Left ventricle myocardium inferior (tissue), 1 donor: ENCODE results near the gene CDHR2. TPM values are rescaled to one million over a fixed set of nuclear protein-coding genes. Genes with fewer than 3 reads are reported as not detected.
A peak's percentile ranks its signal among the peaks of the same experiment; 100 is the strongest.
"Not testable (repeated sequence)": the region's sequence is repeated elsewhere in the genome, so short reads cannot be mapped to it uniquely, and the experiment has no call there.

Source experiments
- DNase-seq: peaks from one replicate; pipeline ENCODE4 v3.0.0-alpha.2; 2020
- H3K27ac ChIP-seq: fragments of 200-600 bp; replicated peaks from 2 replicates; pipeline ENCODE4 v1.8.0; 2021
- H3K27me3 ChIP-seq: fragments of 200-600 bp; 2 replicates; pipeline ENCODE4 v1.8.0; 2021; ENCODE audit warnings: low read depth
- H3K36me3 ChIP-seq: fragments of 200-600 bp; 2 replicates; pipeline ENCODE4 v1.8.0; 2021
- H3K4me1 ChIP-seq: fragments of 200-600 bp; 2 replicates; pipeline ENCODE4 v1.8.0; 2021
- H3K4me3 ChIP-seq: fragments of 200-600 bp; 2 replicates; pipeline ENCODE4 v1.8.0; 2021; ENCODE audit warnings: mild to moderate bottlenecking, moderate library complexity
- H3K9me3 ChIP-seq: fragments of 200-600 bp; replicated peaks from 2 replicates; pipeline ENCODE4 v1.8.0; 2021
- intact Hi-C: fragments of 100-400 bp; cut with micrococcal nuclease; formaldehyde crosslinking; loops from one replicate; pipeline ENCODE4 v1.11.0; 2022
- total RNA-seq: library from RNA; stranded (reverse); fragmentation: NEBNext Ultra II Directional; extraction: Animal tissue kit (Norgen Biotek cat#: 25700); gene quantifications from one replicate; pipeline ENCODE4 v1.2.1, GENCODE V29; 2021
- TF ChIP-seq, protein P1 (sequence below): fragments of 200-600 bp; IDR thresholded peaks from 2 replicates; pipeline ENCODE4 v1.8.0; 2021; ENCODE audit warnings: antibody characterized with exemption, mild to moderate bottlenecking, borderline replicate concordance
- donor health status: DM: no; HTN: yes; CAD: no; lungs with severe emphysema.

CDHR2 gene
- total RNA-seq, 1 donor from 2014 or later: 0.33 TPM

DNA sequence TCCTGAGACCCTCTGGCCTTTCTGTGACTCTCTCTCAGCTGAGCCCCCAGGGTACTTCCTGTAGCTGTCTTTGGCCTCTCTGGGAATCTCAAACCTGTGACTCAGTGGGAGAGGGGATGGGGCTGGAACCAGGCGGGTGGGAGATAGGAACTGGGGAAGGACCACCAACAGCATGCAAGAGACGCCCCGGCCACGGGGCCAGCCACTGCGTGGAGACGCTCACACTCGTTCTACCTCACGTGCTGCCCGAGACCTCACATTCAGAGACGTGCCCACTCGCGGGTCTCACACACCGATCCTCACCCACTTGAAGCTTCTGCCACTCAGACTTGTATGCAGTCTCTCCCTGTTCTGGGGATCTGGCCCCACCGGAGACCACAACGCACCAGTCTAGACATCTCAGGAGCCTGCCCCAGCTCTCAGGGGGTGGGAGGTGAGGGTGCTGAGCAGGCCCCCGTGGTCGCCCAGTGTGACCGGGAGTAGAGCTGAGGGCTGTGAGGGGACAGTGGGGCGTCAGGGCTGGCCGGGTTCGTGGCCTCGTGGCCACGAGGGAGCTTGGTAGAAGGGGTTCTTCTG lies 47.0 kb downstream of the CDHR2 start:
- Histone ChIP-seq H3K4me3 (peak overlapping the region; percentile 57), H3K27ac (no peak overlapping the region), H3K4me1 (peaks cover 9% of the 10 kb centered on the region), H3K36me3 (no peaks in the 10 kb centered on the region), H3K27me3 (peaks cover 59% of the 10 kb centered on the region), H3K9me3 (no peaks in the 10 kb centered on the region)
- intact Hi-C loops: no loop called here
- TF ChIP-seq, protein P1, sequence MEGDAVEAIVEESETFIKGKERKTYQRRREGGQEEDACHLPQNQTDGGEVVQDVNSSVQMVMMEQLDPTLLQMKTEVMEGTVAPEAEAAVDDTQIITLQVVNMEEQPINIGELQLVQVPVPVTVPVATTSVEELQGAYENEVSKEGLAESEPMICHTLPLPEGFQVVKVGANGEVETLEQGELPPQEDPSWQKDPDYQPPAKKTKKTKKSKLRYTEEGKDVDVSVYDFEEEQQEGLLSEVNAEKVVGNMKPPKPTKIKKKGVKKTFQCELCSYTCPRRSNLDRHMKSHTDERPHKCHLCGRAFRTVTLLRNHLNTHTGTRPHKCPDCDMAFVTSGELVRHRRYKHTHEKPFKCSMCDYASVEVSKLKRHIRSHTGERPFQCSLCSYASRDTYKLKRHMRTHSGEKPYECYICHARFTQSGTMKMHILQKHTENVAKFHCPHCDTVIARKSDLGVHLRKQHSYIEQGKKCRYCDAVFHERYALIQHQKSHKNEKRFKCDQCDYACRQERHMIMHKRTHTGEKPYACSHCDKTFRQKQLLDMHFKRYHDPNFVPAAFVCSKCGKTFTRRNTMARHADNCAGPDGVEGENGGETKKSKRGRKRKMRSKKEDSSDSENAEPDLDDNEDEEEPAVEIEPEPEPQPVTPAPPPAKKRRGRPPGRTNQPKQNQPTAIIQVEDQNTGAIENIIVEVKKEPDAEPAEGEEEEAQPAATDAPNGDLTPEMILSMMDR: no peak
- no peak for DNase-seq

DNA sequence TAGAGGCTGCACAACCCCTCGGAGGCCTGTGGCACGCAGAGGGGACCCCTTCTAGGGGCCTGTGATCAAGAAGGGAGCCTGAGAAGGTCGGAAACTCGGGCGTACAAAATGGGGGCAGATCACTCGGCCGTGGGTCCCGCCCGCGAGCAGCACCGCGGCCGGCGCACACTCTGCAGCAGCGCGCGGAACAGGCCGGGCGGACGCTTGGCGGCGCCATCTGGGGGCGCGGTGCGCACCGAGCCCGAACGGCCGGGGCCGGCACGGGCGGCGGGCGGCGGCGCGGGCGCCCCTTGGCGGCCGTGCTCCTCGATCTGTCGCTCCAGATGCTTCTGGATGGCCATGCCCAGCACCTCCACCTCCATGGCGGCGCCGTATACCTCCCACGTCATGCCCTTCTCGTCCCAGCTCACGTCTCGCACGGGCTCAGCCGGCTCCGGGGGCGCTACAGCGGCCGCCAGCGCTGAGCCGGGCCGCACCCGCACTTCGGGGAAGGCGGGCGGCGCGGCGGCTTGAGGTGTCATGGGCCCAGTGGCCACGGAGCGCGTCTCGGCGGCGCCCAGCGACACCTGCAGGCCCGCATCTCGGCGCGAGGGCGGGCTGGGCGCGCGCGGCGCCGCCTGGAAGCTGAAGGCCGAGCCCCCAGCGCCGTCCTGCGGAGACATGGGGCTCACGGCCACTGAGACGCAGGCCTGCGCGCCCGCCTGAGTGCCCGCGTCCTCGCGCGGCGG lies 47.7 kb downstream of the CDHR2 start:
- peaks cover 9% of the 10 kb centered on the region for H3K4me1 ChIP-seq
- TF ChIP-seq, protein P1: peak; percentile 45
- peak overlapping the region; percentile 57 for H3K4me3 ChIP-seq
- peaks cover 61% of the 10 kb centered on the region for H3K27me3 ChIP-seq
- no peaks in the 10 kb centered on the region for H3K9me3 ChIP-seq
- DNase-seq: peak; percentile 22
- intact Hi-C loops: no loop called here
- no peak overlapping the region for H3K27ac ChIP-seq
- H3K36me3 ChIP-seq: no peaks in the 10 kb centered on the region

DNA sequence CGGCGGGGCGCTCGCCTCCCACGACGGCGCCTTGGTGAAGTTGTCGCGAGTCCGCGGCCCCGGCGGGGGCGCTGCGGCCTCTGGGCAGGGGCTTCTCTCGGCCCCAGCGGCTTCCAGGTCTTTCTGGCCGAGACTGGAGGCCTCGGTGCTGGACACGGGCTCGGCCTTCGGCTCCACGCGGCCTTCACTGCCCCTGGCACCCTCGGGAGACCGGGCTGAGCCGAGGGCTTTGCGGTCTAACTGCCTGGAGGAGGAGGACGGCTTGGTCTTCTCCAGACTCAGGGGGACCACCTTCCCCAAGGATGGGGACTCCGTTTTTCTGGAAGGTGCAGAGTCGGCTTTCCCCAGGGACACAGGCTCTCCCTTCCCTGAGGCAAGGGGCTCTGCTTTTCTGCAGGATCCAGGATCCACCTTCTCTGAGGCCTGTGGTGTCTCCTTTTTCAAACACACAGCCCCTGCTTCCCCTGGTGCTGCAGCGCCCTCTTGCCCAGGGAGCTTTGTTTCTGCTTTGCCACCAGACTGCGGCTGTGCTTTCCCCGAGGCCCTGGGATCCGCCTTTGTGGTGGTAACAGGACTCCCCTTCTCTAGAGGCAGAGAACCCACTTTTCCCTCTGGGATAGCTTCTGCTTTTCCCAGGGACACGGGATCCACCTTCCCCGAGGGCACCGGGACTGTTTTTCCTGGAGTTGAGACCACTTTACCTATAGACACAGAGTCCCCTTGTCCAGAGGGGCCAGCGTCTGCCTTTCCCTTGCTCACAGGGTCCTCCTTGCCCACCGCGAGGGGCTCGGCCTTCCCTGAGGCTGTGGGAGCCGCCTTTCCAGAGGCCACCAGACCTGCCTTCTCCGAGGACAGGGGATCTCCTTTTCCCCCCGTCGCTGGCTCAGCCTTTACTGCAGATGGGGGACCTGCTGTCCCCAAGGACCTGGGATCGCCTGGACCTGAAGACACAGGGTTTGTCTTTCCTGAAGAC lies 48.6 kb downstream of the CDHR2 start:
- Histone ChIP-seq H3K4me3 (peak overlapping the region; percentile 57), H3K27me3 (peaks cover 65% of the 10 kb centered on the region), H3K36me3 (no peaks in the 10 kb centered on the region), H3K27ac (no peak overlapping the region), H3K9me3 (no peaks in the 10 kb centered on the region), H3K4me1 (peaks cover 9% of the 10 kb centered on the region)
- no peak for DNase-seq
- TF ChIP-seq, protein P1: no peak
- intact Hi-C loops: no loop called here

DNA sequence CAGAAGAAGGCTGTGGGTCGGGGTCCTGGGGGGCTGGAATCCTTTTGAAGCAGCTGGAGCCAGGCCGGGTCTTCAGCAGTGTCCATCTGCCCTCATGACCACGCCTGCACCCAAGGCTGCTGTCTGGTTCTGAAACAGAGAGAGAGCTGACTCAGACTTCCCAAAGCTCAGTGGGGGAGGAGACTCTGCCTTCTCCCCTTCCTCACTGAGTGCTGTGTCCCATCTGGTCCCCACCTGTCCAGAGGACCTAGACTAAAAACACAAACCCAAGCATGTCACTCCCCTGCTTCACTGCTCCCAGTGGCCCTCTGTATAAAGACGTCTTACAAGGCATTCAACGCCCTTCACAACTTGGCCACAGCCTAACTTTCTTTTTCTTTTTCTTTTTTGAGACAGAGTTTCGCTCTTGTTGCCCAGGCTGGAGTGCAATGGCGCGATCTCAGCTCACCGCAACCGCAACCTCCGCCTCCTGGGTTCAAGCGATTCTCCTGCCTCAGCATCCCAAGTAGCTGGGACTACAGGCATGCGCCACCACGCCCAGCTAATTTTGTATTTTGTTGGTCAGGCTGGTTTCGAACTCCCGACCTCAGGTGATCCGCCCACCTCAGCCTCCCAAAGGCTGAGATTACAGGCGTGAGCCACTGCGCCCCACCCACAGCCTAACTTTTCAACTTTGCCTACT lies 50.7 kb downstream of the CDHR2 start:
- intact Hi-C loops, H3K36me3 ChIP-seq, H3K9me3 ChIP-seq, H3K4me1 ChIP-seq, H3K27ac ChIP-seq, DNase-seq, H3K4me3 ChIP-seq: not testable (repeated sequence)
- H3K27me3 ChIP-seq: peaks cover 61% of the 10 kb centered on the region

DNA sequence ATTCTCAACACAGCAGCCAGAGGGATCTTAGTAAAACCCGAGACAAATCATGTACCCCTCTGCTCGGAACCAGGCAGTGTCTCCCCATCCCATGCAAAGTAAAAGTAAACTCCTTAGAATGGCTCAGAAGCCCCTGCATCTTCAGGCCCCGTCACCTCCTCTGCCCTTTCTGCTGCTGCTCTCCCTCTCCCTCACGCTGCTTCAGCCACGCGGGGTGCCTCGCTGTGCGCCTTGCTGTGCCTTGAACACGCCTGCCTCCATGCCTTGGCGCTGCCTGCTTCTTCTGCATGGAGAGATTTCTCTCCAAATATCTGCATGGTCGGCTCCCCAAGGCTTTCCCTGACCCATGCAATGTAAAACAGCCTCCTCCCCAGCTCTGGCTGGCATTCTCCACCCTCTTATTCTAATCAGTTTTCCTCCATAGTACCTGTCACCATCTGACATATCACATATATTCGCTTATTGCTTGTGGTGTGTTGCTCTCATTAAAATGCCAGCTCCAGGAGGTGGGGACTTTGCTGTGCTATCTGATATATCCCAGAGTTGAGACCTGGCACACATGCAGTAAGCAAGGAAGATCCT lies 52.9 kb downstream of the CDHR2 start:
- Histone ChIP-seq H3K27ac (no peak overlapping the region), H3K4me3 (no peak overlapping the region), H3K27me3 (peaks cover 43% of the 10 kb centered on the region), H3K36me3 (no peaks in the 10 kb centered on the region), H3K9me3 (no peaks in the 10 kb centered on the region), H3K4me1 (peaks cover 5% of the 10 kb centered on the region)
- intact Hi-C loops: no loop called here
- TF ChIP-seq, protein P1: no peak
- no peak for DNase-seq
